ENCODE measurements around the gene PRPF6. TPM values are rescaled to one million over a fixed set of nuclear protein-coding genes. Genes with fewer than 3 reads are reported as not detected.

The PRPF6 gene
- total RNA-seq, 4 donors from 2014 or later, result 44.3 to 80.3 (median 57.2) TPM

DNA sequence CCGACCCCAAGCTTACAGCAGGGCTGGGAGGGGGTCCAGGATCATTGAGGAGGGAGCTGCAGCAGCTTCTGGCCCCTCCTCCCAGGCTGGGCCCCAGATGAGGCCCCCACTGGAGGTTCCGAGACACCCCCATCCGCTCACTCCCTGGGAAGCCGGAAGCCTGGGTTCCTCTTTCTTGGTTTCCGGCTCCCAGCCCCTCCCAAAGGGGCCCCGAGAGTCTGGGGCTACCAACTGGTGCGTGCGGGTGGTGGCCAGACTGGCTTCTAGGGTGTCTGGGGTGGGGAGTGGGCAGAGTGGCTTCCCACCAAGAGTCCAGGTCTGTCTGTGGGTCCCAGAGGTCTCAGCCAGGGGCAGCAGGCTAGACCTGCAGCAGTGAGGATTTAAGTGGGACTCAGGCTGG is 96.2 kb downstream of the PRPF6 start:
- TF ChIP-seq, protein P1, sequence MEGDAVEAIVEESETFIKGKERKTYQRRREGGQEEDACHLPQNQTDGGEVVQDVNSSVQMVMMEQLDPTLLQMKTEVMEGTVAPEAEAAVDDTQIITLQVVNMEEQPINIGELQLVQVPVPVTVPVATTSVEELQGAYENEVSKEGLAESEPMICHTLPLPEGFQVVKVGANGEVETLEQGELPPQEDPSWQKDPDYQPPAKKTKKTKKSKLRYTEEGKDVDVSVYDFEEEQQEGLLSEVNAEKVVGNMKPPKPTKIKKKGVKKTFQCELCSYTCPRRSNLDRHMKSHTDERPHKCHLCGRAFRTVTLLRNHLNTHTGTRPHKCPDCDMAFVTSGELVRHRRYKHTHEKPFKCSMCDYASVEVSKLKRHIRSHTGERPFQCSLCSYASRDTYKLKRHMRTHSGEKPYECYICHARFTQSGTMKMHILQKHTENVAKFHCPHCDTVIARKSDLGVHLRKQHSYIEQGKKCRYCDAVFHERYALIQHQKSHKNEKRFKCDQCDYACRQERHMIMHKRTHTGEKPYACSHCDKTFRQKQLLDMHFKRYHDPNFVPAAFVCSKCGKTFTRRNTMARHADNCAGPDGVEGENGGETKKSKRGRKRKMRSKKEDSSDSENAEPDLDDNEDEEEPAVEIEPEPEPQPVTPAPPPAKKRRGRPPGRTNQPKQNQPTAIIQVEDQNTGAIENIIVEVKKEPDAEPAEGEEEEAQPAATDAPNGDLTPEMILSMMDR (IDR thresholded peaks at IDR 0.05; ENCODE audit: low read depth), result no peak

DNA sequence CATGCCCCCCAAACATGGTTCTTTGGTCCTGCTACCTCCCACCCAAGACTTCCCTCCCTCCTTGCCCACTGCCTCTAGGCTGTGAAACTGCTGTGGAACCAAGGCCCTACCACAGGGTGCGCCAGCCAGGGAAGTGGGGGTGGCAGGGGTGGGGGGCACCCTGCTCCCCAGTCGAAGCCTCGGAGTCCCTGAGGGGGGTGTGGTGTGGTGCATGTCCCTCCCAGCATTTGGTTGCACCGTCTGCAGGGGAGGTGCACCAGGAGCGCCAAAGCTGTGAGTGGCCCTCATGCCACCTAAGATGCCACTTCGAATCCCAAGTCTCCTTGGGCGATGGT is 96.6 kb downstream of the PRPF6 start:
- TF ChIP-seq, protein P1 (IDR thresholded peaks at IDR 0.05; ENCODE audit: low read depth), result no peak

DNA sequence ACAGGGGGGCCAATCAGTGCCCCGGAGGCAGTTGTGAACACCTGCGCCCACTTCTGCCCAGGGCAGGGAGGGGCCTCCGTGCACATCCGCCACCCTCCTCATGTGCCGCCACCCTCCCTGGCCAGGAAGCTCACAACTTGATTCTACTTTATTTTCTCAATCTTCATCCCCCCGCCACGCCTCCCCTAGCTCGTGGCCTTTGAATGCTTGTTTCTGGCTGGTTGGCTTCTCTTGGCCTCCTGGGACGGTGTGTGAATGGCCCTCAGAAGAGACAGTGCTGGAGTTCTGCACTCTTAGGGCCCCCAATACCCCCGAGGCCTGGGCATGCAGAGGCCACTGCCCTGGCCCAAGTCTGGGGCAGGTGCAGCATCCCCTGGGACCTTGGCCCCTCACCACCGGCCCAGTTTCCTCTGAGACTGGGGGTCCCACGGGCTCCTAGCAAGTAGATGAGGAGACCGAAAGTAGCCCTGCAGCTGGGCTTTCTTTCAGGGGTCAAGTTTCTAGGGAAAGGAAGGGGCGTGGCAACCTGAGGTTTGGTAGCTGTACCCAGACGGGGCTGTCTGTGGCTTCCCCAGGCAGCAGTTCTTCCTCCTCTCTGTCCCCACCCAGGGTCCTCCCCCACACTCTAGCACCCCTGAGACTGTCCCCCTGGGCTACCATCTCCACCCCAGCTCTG is 97.1 kb downstream of the PRPF6 start:
- TF ChIP-seq, protein P1 (IDR thresholded peaks at IDR 0.05; ENCODE audit: low read depth), result no peak

DNA sequence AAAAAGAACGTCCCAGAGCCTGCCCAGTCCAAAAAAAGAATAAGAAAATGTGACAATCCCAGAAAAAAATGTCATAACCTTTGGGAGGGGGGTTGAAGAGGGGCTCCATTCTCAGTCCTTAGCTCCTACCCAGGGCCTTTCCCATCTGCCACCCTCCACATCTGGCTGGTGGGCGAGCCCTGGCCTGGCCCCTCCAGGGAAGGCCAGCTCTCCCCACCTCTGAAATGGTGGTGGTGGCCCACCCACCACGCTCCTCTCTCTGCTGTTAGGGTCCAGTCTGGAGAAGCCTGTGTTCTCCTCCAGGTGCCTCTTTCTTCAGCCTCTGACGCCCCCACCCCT is 98.0 kb downstream of the PRPF6 start:
- TF ChIP-seq, protein P1 (IDR thresholded peaks at IDR 0.05; ENCODE audit: low read depth), result no peak

DNA sequence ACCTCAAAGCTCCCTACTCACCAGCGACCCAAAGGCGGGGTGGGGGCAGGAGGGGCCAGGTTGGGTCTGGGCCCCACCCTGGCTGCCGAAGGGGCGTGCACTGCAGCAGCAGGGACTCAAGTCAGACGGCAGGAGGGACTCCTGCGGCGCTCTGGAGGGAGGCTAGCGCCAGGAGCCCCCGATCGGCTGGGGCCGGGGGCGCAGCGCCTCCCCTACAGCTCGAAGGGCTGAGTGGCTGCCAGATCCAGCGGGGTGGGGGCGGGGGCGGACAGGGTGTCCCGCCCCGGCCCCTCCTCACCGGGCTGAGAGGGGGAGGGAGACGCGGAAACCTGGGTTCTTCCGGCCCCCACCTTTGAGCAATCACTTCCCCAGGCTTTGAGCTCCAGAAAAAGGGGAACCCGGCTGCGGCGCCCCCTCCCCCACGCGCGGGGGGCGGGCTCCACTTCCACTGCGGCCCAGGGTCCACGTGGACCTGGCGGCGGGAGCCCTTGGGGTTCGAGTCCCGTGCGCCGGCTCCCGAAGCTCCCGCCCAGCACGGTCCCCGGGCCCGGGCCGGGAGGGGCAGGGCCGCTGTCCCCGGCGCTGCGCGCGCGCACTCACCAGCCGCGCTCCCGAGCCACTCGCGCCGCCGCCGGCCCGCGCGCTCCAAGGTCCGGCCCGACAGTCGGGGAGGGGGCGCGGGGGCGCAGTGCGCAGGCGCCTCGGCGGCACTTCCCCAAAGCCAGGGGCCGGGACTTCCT is 98.5 kb downstream of the PRPF6 start, which contains the start of gene RGS19:
TSS of gene RGS19 (minus strand) at position 246 of the 740 bp plus-strand sequence. CDS start 2,632 bp downstream, outside the sequence.
- TF ChIP-seq, protein P1 (IDR thresholded peaks at IDR 0.05; ENCODE audit: low read depth), result no peak

DNA sequence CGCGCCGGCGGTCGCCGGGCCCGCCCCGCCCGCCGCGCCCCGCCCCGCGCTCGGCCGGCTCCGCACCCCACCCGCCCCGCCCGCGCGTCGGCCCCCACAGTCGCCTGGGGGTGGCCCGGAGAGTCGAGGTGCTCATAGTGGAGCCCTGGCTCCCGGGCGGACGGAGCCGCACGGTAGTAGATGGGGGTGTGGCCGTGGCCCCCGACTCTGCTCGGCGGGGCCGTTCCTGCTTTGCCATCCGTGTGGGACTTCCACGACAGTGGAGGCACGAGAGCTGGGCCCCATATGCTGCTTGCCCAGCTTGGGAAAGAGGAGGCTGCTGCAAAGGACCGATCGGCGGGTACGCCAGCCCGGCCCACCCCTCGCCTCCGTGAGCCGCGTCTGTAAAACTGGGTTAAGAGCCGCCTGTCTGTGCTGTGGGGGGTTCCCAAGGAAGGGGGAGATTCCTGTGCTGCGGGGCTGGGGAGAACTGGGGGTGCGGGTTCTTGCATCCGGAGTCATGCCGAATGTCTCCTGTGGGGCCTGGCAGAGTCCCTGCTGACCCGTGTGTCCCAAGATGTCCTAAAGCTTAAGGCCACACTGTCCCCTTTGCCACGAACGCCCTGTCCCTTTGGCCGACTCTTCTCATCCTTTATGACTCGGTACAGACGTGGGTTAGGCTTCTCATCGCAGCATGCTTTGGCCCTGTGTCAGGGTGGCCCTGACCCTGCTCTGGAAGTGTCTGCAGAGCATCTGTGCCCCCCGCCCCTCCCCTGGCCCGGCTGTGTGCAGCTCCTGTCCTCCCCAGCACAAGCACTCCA is 99.3 kb downstream of the PRPF6 start, which contains the start of gene OPRL1:
TSS of gene OPRL1 (plus strand) at position 70 of the 800 bp plus-strand sequence. CDS start 12,639 bp downstream, outside the sequence.
- TF ChIP-seq, protein P1 (IDR thresholded peaks at IDR 0.05; ENCODE audit: low read depth), result no peak
